Thoracic aorta (tissue), 2 donors: ENCODE data around the gene DDX3X. TPM values are rescaled to one million over a fixed set of nuclear protein-coding genes. Genes with fewer than 3 reads are reported as not detected.
"Not testable (repeated sequence)": the region's sequence is repeated elsewhere in the genome, so short reads cannot be mapped to it uniquely, and the experiment has no call there.

Experiments
- ATAC-seq: fragments of 150-250 bp; one replicate; pipeline ENCODE4 v1.8.0; 2017; ENCODE audit warnings: low read depth; ENCODE audit not compliant: insufficient number of reproducible peaks, low FRiP score
- DNase-seq: peaks from one replicate; pipeline ENCODE4 v3.0.0-alpha.2; 2020; ENCODE audit warnings: low spot score
- H3K27ac ChIP-seq, 2 donors: fragments of 200-600 bp; sonication (generic); 1 replicate in 1 of 2; 2 replicates in 1 of 2; pipeline ENCODE4 v1.5.1; 2016; ENCODE audit warnings: mild to moderate bottlenecking in 2 of 2, moderate library complexity in 2 of 2
- H3K27me3 ChIP-seq: fragments of 200-600 bp; sonication (generic); replicated peaks from 2 replicates; pipeline ENCODE4 v1.6.0; 2016; ENCODE audit warnings: mild to moderate bottlenecking; ENCODE audit not compliant: insufficient read depth
- H3K36me3 ChIP-seq: fragments of 200-600 bp; sonication (generic); one replicate; pipeline ENCODE4 v1.5.1; 2016
- H3K4me1 ChIP-seq, 2 donors: fragments of 200-600 bp; sonication (generic); 1 replicate in 1 of 2; 2 replicates in 1 of 2; pipeline versions ENCODE4 v1.5.1 to v1.6.0; 2016; ENCODE audit warnings: low read depth in 2 of 2, mild to moderate bottlenecking in 1 of 2; ENCODE audit not compliant: control insufficient read depth in 1 of 2
- H3K4me3 ChIP-seq: fragments of 200-600 bp; sonication (generic); 2 replicates; pipeline ENCODE4 v1.5.1; 2016; ENCODE audit warnings: mild to moderate bottlenecking
- H3K9me3 ChIP-seq: fragments of 200-600 bp; sonication (generic); 2 replicates; pipeline ENCODE4 v1.5.1; 2016
- CTCF ChIP-seq: fragments of 200-600 bp; sonication (generic); IDR thresholded peaks from one replicate; pipeline ENCODE4 v1.5.1; 2019; ENCODE audit warnings: antibody characterized with exemption
- total RNA-seq, 2 donors: library from RNA; depleted of rRNA; stranded (reverse); fragments of >200 nt; gene quantifications; one replicate each; pipeline versions ENCODE4 v1.1.0 to v1.2.3, GENCODE V29; 2016

DDX3X gene
- total RNA-seq: 100 to 1,000 TPM; 172 to 320 TPM

- DNase-seq (peak; percentile 5), ATAC-seq (peak; percentile 83)
- peak within 1 kb of the TSS; percentile 86 for H3K4me3 ChIP-seq
- peak within 1 kb of the TSS; percentile 99 to 100 for H3K27ac ChIP-seq
- no peaks in the 10 kb centered on the region for H3K27me3 ChIP-seq
- H3K36me3 ChIP-seq: no peaks in the 10 kb centered on the region
- H3K9me3 ChIP-seq: no peaks in the 10 kb centered on the region
- TF ChIP-seq CTCF: no peak
- H3K4me1 ChIP-seq: peaks cover 5 to 7% of the 10 kb centered on the region in 2 donors
Observed at GRCh38 chrX:41333744-41334362, at the start of gene DDX3X. Gene DDX3X (plus strand): TSS chrX:41334162. CDS start chrX:41334253, 91 bp downstream.

GRCh38 chrX:41285928-41286327 lies 48.0 kb upstream of the DDX3X start:
- H3K4me3 ChIP-seq, H3K36me3 ChIP-seq, ATAC-seq, H3K4me1 ChIP-seq, DNase-seq, H3K27ac ChIP-seq, H3K27me3 ChIP-seq, H3K9me3 ChIP-seq: not testable (repeated sequence)

DNA sequence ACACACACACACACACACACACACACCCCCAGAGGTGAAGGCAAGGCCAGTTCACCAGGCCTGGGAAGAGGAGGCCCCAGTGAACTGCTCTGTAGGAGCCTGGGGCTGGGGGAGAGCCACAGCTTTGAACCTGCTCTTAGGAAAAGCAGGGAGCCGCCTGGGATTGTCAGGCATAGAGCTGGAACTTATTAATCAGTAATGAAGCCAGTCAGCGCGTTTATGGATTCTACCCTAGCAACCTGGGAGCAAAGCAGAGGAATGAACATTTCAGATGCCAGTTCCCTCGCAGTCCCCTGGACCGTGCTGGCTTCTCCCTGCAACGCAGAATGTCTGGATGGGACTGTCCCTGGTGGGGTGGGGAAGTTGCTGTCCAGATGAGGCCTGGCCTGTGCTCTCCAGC lies 45.3 kb upstream of the DDX3X start:
- DNase-seq (no peak), ATAC-seq (no peak)
- H3K9me3 ChIP-seq: no peaks in the 10 kb centered on the region
- H3K36me3 ChIP-seq: no peaks in the 10 kb centered on the region
- no peak overlapping the region for H3K27ac ChIP-seq
- no peaks in the 10 kb centered on the region for H3K4me1 ChIP-seq
- no peaks in the 10 kb centered on the region for H3K27me3 ChIP-seq
- H3K4me3 ChIP-seq: no peak overlapping the region
- no peak for TF ChIP-seq CTCF

- Histone ChIP-seq H3K27ac (no peak overlapping the region), H3K9me3 (no peaks in the 10 kb centered on the region), H3K36me3 (no peaks in the 10 kb centered on the region), H3K27me3 (no peaks in the 10 kb centered on the region), H3K4me3 (no peak overlapping the region), H3K4me1 (no peaks in the 10 kb centered on the region)
- no peak for DNase-seq
- TF ChIP-seq CTCF: no peak
- ATAC-seq: no peak
Observed at GRCh38 chrX:41289095-41289494, 44.9 kb upstream of the DDX3X start.

GRCh38 chrX:41291309-41291708 lies 42.7 kb upstream of the DDX3X start:
- Histone ChIP-seq H3K9me3 (no peaks in the 10 kb centered on the region), H3K27ac (no peak overlapping the region), H3K27me3 (no peaks in the 10 kb centered on the region), H3K4me1 (no peaks in the 10 kb centered on the region), H3K36me3 (no peaks in the 10 kb centered on the region), H3K4me3 (no peak overlapping the region)
- DNase-seq (no peak), ATAC-seq (no peak)
- no peak for TF ChIP-seq CTCF

- ATAC-seq: no peak
- H3K27me3 ChIP-seq: no peaks in the 10 kb centered on the region
Observed at GRCh38 chrX:41293269-41293668, 40.7 kb upstream of the DDX3X start.

More at GRCh38 chrX:41293269-41293668, 40.7 kb upstream of the DDX3X start:
- DNase-seq: no peak
- Histone ChIP-seq H3K4me3 (no peak overlapping the region), H3K4me1 (no peaks in the 10 kb centered on the region), H3K36me3 (no peaks in the 10 kb centered on the region), H3K27ac (no peak overlapping the region), H3K9me3 (no peaks in the 10 kb centered on the region)
- no peak for TF ChIP-seq CTCF
